SJSA1 (cell line): ENCODE results near the gene ZNF441. TPM values are rescaled to one million over a fixed set of nuclear protein-coding genes. Genes with fewer than 3 reads are reported as not detected.

Experiments used
- DNase-seq, 2 experiments: peaks; one replicate each; pipeline ENCODE4 v3.0.0-alpha.2; 2015 to 2020; ENCODE audit warnings: low spot score in 2 of 2, low read depth in 1 of 2
- H3K27ac ChIP-seq: fragments of 250-450 bp; sonication (Bioruptor Pico); 2 replicates; pipeline ENCODE4 v1.5.1; 2020; ENCODE audit warnings: mild to moderate bottlenecking, moderate library complexity
- H3K27me3 ChIP-seq: fragments of 250-450 bp; sonication (Bioruptor Pico); replicated peaks from 2 replicates; pipeline ENCODE4 v1.5.1; 2020; ENCODE audit warnings: mild to moderate bottlenecking, moderate library complexity
- H3K36me3 ChIP-seq: fragments of 250-450 bp; sonication (Bioruptor Pico); 2 replicates; pipeline ENCODE4 v1.5.1; 2020; ENCODE audit warnings: mild to moderate bottlenecking
- H3K4me1 ChIP-seq: fragments of 250-450 bp; sonication (Bioruptor Pico); replicated peaks from 2 replicates; pipeline ENCODE4 v1.6.1; 2021; ENCODE audit warnings: mild to moderate bottlenecking
- H3K4me3 ChIP-seq: fragments of 250-450 bp; sonication (Bioruptor Pico); 2 replicates; pipeline ENCODE4 v1.5.1; 2020; ENCODE audit warnings: mild to moderate bottlenecking
- H3K9me3 ChIP-seq: fragments of 250-450 bp; sonication (Bioruptor Pico); replicated peaks from 2 replicates; pipeline ENCODE4 v1.5.1; 2020; ENCODE audit warnings: mild to moderate bottlenecking
- total RNA-seq: library from RNA; depleted of rRNA; stranded (reverse); fragments of >200 nt; shearing (Covaris generic); gene quantifications from 2 replicates; pipeline ENCODE4 v1.2.3, GENCODE V29; 2014; rRNA removed

ZNF441 gene
- total RNA-seq = 3.8 and 7.8 TPM in 2 replicates

DNA sequence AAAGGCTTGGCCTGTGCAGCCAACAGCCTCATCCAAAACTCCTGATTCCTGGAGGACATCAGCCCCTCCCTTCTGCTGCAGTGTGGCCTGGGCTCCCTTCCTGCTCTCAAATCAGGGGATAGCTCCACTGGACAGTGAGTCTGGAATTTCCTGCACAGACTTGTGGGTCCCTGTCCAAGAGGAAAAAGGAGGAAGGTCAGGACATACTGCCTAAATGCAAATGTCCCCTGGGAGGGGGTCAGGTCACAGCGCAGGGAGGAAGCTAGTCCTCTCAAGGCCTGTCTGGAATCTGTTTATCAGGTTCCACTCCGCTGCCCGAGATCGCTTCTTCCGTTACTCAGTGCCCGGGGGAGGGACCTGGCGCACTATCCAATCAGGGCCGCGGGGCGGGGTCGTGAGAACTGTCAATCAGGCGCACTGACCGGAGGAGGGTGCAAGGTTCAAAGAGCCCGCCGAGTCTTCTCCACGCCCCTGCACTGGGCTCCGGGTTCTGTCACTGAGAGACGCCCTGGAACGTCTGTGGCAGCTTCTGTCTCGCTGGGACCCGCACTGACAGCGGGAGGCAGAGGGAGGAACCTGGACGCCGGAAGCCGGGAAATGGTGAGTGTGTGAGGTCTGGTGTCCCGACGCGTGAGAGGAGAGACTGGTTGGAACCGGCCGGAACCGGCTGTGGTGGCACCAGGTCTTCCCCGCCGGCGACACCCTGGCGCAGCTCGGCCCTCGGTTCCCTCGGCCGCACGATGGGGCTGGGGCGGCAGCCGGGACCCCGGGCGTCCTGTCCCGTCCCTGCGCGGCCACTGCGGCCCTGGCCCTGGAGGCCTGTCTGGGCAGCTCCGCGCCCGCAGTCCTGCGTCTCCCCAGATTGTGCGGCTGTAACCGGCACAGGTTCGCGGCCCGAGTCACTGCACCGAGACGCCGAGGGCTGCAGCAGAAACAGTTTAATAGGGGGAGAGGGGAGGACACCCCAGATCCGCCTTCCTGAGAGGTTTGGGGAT is at the start of gene ZNF441:
ZNF441 (plus strand) TSS at position 404 of the 995 bp plus-strand sequence; CDS start at position 598, 194 bp downstream.
- DNase-seq = peak; percentile 97
- Histone ChIP-seq H3K4me1 (peaks cover 15% of the 10 kb centered on the region), H3K27me3 (no peaks in the 10 kb centered on the region), H3K9me3 (peaks cover 14% of the 10 kb centered on the region), H3K4me3 (peak within 1 kb of the TSS; percentile 87), H3K36me3 (peaks cover 29% of the 10 kb centered on the region), H3K27ac (peak within 1 kb of the TSS; percentile 94)

DNA sequence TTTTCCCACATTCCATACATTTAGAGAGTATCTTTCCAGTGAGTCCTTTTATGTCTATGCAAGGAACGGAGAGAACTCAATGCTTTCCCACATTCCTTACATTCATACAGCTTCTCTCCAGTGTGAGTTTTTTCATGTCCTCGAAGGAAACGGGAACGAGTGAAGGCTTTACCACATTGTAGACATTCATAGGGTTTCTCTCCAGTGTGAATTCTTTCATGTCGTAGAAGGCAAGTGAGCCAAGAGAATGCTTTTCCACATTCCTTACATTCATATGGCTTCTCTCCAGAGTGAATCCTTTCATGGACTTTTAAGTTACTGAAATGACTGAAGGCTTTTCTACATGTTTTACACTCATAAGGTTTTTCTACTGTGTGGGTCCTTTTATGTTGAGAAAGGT is 45.1 kb upstream of the ZNF441 start:
- Histone ChIP-seq H3K36me3 (peaks cover 63% of the 10 kb centered on the region), H3K27me3 (no peaks in the 10 kb centered on the region), H3K27ac (no peak overlapping the region), H3K4me3 (no peak overlapping the region), H3K9me3 (peaks cover 45% of the 10 kb centered on the region), H3K4me1 (no peaks in the 10 kb centered on the region)
- no peak for DNase-seq

DNA sequence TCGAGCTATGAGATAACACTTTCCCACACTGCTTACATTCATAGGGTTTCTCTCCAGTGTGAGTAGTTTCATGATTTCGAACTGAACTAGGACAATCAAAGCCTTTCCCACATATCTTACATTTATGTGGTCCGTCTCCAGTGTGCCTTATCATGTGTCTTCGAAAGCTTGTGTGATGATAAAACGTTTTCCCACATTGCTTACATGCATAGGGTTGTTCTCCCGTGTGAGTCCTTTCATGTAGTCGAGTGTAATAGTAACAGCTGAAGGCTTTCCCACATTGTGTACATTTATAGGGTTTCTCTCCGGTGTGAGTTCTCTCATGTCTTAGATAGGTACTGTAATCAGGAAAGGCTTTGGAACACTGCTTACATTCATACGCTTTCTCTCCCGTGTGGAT is 44.4 kb upstream of the ZNF441 start:
- H3K4me3 ChIP-seq = no peak overlapping the region
- H3K36me3 ChIP-seq = peaks cover 64% of the 10 kb centered on the region
- no peaks in the 10 kb centered on the region for H3K27me3 ChIP-seq
- no peak overlapping the region for H3K27ac ChIP-seq
- H3K4me1 ChIP-seq = no peaks in the 10 kb centered on the region
- H3K9me3 ChIP-seq = peaks cover 48% of the 10 kb centered on the region
- DNase-seq = no peak

DNA sequence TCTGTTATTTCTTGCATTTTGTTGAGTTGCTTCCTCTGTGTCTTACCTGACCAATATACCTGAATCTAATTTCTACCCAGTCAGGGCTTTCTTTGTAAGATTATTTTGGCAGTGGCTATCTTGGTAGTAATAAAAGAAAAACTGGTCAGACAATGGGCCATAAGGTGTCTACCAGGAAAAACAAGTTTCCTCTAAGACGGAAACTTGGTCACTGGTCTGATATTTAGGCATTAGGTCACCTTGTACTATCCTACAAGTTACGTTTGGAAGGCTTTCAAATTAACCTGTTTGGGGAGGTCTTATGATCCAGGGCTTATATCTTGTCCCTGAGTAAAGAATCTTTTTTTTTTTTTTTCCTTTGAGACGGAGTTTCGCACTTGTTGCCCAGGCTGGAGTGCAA is 37.2 kb upstream of the ZNF441 start:
- H3K27me3 ChIP-seq = no peaks in the 10 kb centered on the region
- no peak overlapping the region for H3K27ac ChIP-seq
- H3K36me3 ChIP-seq = peaks cover 34% of the 10 kb centered on the region
- no peak for DNase-seq
- H3K4me3 ChIP-seq = no peak overlapping the region
- peaks cover 23% of the 10 kb centered on the region for H3K9me3 ChIP-seq
- no peaks in the 10 kb centered on the region for H3K4me1 ChIP-seq

DNA sequence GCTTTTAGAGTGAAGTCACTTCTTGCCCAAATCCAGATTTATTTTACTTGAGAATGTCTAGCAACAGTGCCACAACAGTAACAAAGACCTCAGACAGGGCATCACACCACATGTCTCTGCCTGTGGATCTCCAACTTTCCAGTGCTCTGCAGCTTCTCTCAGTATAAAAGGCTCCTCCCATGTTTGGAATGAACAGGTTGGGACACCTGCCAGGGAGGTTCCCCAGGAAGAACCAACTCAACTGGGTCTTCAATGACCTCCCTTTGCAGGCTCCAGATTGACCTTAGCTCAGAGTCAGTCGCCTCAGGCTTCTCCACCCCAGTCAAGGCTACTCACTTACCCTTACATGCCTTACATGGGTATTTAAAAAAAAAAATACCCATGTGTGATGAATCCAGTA is 31.4 kb upstream of the ZNF441 start:
- H3K9me3 ChIP-seq = peaks cover 4% of the 10 kb centered on the region; the same call in 1 of the 2 replicates
- DNase-seq = no peak
- H3K27me3 ChIP-seq = no peaks in the 10 kb centered on the region
- H3K4me3 ChIP-seq = no peak overlapping the region
- peaks cover 12% of the 10 kb centered on the region; the same call in 1 of the 2 replicates for H3K4me1 ChIP-seq
- H3K36me3 ChIP-seq = peaks cover 14% of the 10 kb centered on the region; the same call in 1 of the 2 replicates
- H3K27ac ChIP-seq = no peak overlapping the region

DNA sequence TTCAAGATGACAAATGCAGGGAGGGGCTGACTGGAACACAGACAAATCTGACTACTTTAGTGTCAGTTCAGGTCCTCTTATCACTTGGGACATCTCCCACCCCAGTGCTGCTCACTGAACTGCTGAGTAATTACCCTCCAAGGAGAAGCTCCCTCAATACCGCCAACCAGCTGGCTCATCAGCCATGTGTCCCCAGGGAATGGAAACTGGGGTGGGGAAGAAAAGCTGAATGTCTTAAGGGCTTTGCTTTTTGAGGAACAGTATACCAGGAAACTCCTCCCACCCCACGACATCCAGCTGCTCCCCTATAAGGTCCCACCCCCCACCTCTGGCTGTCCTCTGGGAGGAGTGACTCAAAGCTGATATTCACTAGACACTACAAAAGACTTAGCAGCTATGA is 30.1 kb upstream of the ZNF441 start:
- H3K27me3 ChIP-seq = no peaks in the 10 kb centered on the region
- H3K4me3 ChIP-seq = no peak overlapping the region
- H3K9me3 ChIP-seq = peaks cover 4% of the 10 kb centered on the region; the same call in 1 of the 2 replicates
- H3K27ac ChIP-seq = no peak overlapping the region
- DNase-seq = no peak
- peaks cover 11% of the 10 kb centered on the region; the same call in 1 of the 2 replicates for H3K36me3 ChIP-seq
- peaks cover 12% of the 10 kb centered on the region; the same call in 1 of the 2 replicates for H3K4me1 ChIP-seq

DNA sequence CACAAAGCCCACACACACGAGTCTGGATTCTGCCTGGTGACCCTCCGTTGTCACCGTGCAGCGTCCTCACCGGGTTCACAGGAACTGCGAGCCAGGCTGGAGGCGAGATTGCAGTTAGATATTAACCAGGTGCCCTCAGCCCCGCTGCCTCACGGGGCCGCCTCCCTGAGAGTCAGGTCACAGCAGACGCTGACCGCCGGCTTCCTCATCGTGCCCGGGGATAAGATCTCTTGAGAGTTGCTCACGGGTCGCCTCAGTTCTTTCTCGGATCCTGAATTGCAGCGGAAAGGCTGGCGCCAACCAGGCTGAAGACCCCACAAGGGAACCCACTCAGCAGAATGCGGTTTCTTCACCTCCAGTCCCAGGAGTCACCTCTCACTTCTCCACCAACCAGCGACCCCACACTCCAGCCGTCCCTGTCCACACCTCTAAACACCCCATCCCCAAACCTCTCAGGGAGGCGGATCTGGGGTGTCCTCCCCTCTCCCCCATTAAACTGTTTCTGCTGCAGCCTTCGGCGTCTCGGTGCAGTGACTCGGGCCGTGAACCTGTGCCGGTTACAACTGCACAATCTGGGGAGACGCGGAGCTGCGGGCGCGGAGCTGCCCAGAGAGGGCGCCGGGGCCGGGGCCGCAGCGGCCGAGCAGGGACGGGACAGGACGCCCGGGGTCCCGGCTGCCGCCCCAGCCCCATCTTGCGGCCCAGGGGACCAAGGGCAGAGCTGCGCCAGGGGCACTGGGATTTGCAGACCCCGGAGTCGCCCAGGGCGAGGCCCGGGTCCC is 28.6 kb upstream of the ZNF441 start:
- DNase-seq = peak in 1 of 2 experiments; percentile 50
- peaks cover 9% of the 10 kb centered on the region; the same call in 1 of the 2 replicates for H3K36me3 ChIP-seq
- H3K9me3 ChIP-seq = no peaks in the 10 kb centered on the region; the same call in 1 of the 2 replicates
- no peaks in the 10 kb centered on the region for H3K27me3 ChIP-seq
- H3K4me1 ChIP-seq = peaks cover 12% of the 10 kb centered on the region; the same call in 1 of the 2 replicates
- H3K4me3 ChIP-seq = peak overlapping the region; percentile 85
- peak overlapping the region; percentile 34 for H3K27ac ChIP-seq

DNA sequence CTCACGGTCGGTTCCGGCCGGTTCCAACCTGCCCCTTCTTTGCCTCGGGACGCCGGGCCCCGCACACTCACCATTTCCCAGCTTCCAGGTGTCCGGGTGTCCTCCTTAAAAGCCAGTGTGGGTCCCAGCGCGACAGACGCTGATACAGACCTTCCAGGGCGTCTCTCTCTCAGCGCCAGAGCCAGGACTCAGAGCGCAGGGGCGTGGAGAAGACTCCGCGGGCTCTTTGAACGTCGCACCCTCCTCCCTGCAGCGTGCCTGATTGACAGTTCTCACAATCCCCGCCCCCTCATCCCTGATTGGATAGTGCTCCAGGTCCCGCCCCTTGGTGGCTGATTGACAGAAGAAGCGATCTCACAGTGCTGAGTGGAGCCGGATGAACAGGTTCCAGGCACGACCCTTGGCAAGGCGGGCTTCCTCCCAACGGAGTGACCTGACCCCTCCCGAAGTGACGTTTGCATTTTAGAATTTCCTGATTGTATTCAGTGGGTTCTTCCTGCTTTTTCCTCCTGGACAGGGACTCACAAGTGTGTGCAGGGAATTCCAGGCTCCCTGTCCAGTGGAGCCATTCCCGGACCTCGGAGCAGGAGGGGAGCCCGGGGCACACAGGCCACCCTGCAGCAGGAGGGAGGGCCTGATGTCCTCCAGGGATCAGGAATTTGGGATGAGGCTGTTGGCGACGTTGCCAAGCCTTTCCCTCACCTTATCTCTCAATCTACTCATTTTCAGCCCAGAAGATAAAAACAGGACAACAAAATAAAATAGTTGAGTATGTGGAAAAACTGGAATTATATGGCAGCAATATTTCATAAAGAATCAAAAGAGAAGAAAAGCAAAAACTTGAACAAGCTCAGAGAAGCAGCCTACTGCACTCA is 27.8 kb upstream of the ZNF441 start, which contains the start of gene ZNF823:
ZNF823 (minus strand) TSS at position 201 of the 875 bp plus-strand sequence; CDS start at position 74, 127 bp downstream.
- peaks cover 9% of the 10 kb centered on the region; the same call in 1 of the 2 replicates for H3K36me3 ChIP-seq
- H3K27me3 ChIP-seq = no peaks in the 10 kb centered on the region
- peak; percentile 98 to 99 for DNase-seq
- peaks cover 12% of the 10 kb centered on the region; the same call in 1 of the 2 replicates for H3K4me1 ChIP-seq
- H3K4me3 ChIP-seq = peak within 1 kb of the TSS; percentile 85
- H3K9me3 ChIP-seq = no peaks in the 10 kb centered on the region; the same call in 1 of the 2 replicates
- H3K27ac ChIP-seq = peak within 1 kb of the TSS; percentile 56

DNA sequence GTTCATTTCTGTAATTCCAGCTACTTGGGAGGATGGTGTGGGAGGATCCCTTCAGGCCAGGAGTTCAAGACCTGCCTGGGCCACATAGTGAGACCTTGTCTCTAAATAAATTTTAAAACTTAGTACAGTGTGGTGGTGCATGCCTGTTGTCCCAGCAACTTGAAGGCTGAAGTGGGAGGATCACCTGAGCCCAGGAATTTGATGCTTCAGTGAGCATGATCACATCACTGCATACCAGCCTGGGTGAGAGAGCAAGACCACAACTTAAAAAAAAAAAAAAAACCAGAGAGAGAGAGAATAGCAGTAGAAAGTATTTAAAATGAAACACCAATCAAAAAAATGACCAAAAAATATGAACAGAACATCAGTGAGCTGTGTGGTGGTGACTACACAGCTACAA is 20.9 kb upstream of the ZNF441 start:
- Histone ChIP-seq H3K9me3 (peaks cover 3% of the 10 kb centered on the region), H3K27me3 (no peaks in the 10 kb centered on the region), H3K4me1 (no peaks in the 10 kb centered on the region), H3K27ac (no peak overlapping the region), H3K36me3 (no peaks in the 10 kb centered on the region), H3K4me3 (no peak overlapping the region)
- no peak for DNase-seq

DNA sequence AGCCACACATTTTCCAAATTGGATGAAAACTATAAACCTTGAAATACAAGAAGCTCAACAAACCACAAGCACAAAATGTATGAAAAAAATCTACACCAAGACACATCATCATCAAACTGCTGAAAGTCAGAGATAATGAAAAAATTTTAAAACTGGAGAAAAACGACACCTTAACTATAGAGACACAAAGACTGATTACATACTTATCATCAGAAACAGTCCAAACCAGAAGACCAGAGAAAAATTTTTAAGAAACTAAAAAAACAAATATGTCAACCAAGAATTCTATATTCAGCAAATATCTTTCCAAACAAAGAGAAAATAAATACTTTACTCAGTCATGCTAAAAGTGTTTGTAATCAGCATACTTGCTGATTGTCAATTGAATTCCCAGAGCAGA is 19.5 kb upstream of the ZNF441 start:
- H3K4me3 ChIP-seq = no peak overlapping the region
- peaks cover 5% of the 10 kb centered on the region for H3K9me3 ChIP-seq
- H3K4me1 ChIP-seq = no peaks in the 10 kb centered on the region
- H3K27ac ChIP-seq = no peak overlapping the region
- no peaks in the 10 kb centered on the region for H3K27me3 ChIP-seq
- H3K36me3 ChIP-seq = no peaks in the 10 kb centered on the region
- no peak for DNase-seq

DNA sequence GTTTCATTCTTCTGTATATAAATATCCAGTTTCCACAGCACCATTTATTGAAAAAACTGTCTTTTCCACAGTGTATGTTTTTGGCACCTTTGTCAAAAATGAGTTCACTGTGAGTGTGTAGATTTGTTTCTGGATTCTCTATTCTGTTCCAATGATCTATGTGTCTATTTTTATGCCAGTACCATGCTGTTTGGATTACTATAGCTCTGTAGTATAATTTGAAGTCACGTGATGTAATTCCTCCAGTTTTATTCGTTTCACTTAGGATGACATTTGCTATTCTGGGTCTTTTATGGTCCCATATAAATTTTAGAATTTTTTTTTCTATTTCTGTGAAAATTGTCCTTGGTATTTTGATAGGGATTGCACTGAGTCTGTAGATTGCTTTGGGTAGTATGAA is 17.0 kb upstream of the ZNF441 start:
- Histone ChIP-seq H3K9me3 (peaks cover 7% of the 10 kb centered on the region; the same call in 1 of the 2 replicates), H3K4me1 (no peaks in the 10 kb centered on the region), H3K4me3 (no peak overlapping the region), H3K27me3 (no peaks in the 10 kb centered on the region), H3K36me3 (no peaks in the 10 kb centered on the region), H3K27ac (no peak overlapping the region)
- no peak for DNase-seq

DNA sequence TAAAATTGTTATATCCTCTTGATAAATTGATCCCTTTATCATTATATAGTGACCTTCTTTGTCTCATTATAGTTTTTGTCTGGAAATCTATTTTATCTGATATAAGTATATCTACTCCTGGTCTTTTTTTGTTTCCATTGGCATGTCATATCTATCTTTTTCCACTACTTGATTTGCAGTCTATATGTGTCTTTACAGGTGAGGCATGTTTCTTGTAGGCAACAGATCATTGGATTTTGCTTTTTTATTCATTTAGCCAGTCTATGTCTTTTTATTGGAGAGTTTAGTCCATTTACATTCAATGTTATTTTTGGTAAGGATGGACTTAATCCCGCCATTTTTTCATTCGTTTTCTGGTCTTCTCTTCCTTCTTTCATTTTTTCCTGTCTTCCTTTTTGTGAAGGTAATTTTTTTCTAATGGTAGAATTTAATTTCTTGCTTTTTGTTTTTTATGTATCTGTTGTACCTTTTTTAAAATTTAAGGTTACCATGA is 14.5 kb upstream of the ZNF441 start:
- Histone ChIP-seq H3K27me3 (no peaks in the 10 kb centered on the region), H3K36me3 (no peaks in the 10 kb centered on the region), H3K4me1 (no peaks in the 10 kb centered on the region), H3K27ac (no peak overlapping the region), H3K4me3 (no peak overlapping the region), H3K9me3 (peaks cover 16% of the 10 kb centered on the region)
- DNase-seq = no peak
